ENCODE data around the gene SSR1.

The SSR1 gene

DNA sequence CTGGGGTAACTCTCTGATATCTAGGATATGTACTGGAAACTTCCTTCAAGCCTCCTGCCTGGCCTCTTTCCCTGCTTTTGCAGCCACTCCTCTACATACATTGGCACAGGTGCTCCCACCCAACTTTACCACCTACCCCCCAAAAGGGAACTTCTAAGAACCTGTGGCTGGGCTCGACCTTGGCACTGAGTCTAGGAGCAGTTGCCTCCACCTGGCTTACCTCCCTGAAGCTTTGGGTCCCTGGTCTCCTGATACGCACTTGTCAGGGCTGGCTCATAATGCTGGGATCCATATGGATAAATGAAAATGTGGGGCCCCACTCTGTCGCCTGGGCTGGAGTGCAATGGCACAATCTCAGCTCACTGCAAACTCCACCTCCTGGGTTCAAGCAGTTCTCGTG is 56.2 kb downstream of the SSR1 start:
- Histone ChIP-seq H3F3A (ENCODE audit: insufficient read depth, low read length) (no peaks in the 10 kb centered on the region), H3K79me2 (ENCODE audit: low read length) (no peaks in the 10 kb centered on the region), H3K36me3 (replicated peaks; ENCODE audit: insufficient read depth, low read length) (no peaks in the 10 kb centered on the region), H3K27ac (ENCODE audit: low read length) (no peak overlapping the region), H3K4me2 (ENCODE audit: low read depth, low read length) (no peak overlapping the region), H3K4me1 (ENCODE audit: low read length) (no peaks in the 10 kb centered on the region), H3K9ac (ENCODE audit: low read length) (no peak overlapping the region), H4K20me1 (ENCODE audit: insufficient read depth, low read length) (no peaks in the 10 kb centered on the region), H3K27me3 (replicated peaks; ENCODE audit: insufficient read depth, low read length) (peaks cover 11% of the 10 kb centered on the region), H2AFZ (ENCODE audit: low read length) (no peak overlapping the region), H3K4me3 (ENCODE audit: low read length) (no peak overlapping the region), H3K9me3 (replicated peaks; ENCODE audit: insufficient read depth, low read length) (no peaks in the 10 kb centered on the region), H3K9me2 (replicated peaks; ENCODE audit: insufficient read depth, low read length) (no peaks in the 10 kb centered on the region)
- no peak for DNase-seq
- no peak for TF ChIP-seq CTCF (IDR thresholded peaks at IDR 0.05; ENCODE audit: low read length)
- TF ChIP-seq EZH2phosphoT487 (IDR thresholded peaks at IDR 0.05; ENCODE audit: low read length) = no peak
- TF ChIP-seq EZH2 (optimal IDR thresholded peaks at IDR 0.05; ENCODE audit: low read depth, low read length) = no peak

GRCh38 chr6:7255918-7256317 is 57.1 kb downstream of the SSR1 start:
- H3K27me3 ChIP-seq (replicated peaks; ENCODE audit: insufficient read depth, low read length) = peaks cover 11% of the 10 kb centered on the region
- no peak overlapping the region for H3K4me3 ChIP-seq (ENCODE audit: low read length)
- H3K27ac ChIP-seq (ENCODE audit: low read length) = no peak overlapping the region
- H3K79me2 ChIP-seq (ENCODE audit: low read length) = no peaks in the 10 kb centered on the region
- H3K4me1 ChIP-seq (ENCODE audit: low read length) = no peaks in the 10 kb centered on the region
- no peak overlapping the region for H2AFZ ChIP-seq (ENCODE audit: low read length)
- no peak overlapping the region for H3K9ac ChIP-seq (ENCODE audit: low read length)
- TF ChIP-seq CTCF (IDR thresholded peaks at IDR 0.05; ENCODE audit: low read length) = no peak
- TF ChIP-seq EZH2 (optimal IDR thresholded peaks at IDR 0.05; ENCODE audit: low read depth, low read length) = no peak
- no peak for TF ChIP-seq EZH2phosphoT487 (IDR thresholded peaks at IDR 0.05; ENCODE audit: low read length)
- no peaks in the 10 kb centered on the region for H4K20me1 ChIP-seq (ENCODE audit: insufficient read depth, low read length)
- H3K36me3 ChIP-seq (replicated peaks; ENCODE audit: insufficient read depth, low read length) = no peaks in the 10 kb centered on the region
- DNase-seq = no peak
- H3K9me2 ChIP-seq (replicated peaks; ENCODE audit: insufficient read depth, low read length) = no peaks in the 10 kb centered on the region
- H3F3A ChIP-seq (ENCODE audit: insufficient read depth, low read length) = no peaks in the 10 kb centered on the region
- no peak overlapping the region for H3K4me2 ChIP-seq (ENCODE audit: low read depth, low read length)
- no peaks in the 10 kb centered on the region for H3K9me3 ChIP-seq (replicated peaks; ENCODE audit: insufficient read depth, low read length)

DNA sequence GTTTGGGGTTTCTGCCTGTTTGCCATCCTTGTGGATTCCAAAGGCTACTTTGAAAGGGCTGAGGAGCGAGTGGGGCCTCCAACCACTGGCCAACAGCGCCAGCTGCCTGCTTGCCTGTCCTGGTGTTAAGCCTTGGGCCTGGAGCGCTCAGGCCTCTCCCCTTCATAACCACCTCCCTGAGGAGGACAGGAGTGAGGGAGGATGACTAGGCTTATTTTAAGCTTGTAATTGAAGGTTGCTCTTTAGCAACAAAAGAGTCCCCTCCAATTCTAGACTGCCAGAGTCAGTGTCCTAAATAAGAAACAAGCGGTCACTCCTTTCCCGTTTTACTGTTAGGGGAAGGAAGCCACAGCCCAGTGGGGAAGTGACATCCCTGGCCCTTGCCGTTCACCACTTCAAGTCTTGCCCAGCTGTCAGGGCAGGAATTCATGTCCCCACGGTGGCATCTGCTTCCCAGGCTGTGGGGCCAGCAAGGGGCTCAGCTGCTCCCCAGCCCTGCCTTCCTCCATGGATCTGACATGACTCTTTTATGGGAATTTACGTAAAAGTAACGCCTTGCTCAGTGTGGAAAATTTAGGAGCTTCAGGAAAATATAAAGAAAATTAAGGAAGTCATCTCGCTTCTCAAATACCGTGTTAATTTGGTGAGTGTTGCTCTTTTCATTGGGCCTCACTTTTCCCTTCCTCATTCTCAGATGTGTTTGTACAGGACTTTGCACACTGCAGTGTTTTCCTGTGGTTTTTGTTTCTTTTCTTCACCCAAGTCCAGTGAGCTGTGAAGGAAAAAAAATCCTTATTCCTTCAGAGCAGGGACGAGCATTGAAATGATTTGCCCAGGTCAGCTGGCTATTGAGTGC is 57.8 kb downstream of the SSR1 start:
- Histone ChIP-seq H3K4me1 (ENCODE audit: low read length) (no peaks in the 10 kb centered on the region), H3K36me3 (replicated peaks; ENCODE audit: insufficient read depth, low read length) (no peaks in the 10 kb centered on the region), H3K79me2 (ENCODE audit: low read length) (no peaks in the 10 kb centered on the region), H3K9me3 (replicated peaks; ENCODE audit: insufficient read depth, low read length) (no peaks in the 10 kb centered on the region), H3K9me2 (replicated peaks; ENCODE audit: insufficient read depth, low read length) (no peaks in the 10 kb centered on the region), H3F3A (ENCODE audit: insufficient read depth, low read length) (no peaks in the 10 kb centered on the region), H3K27me3 (replicated peaks; ENCODE audit: insufficient read depth, low read length) (peaks cover 7% of the 10 kb centered on the region), H3K9ac (ENCODE audit: low read length) (no peak overlapping the region), H3K4me2 (ENCODE audit: low read depth, low read length) (no peak overlapping the region), H3K4me3 (ENCODE audit: low read length) (no peak overlapping the region), H4K20me1 (ENCODE audit: insufficient read depth, low read length) (no peaks in the 10 kb centered on the region), H3K27ac (ENCODE audit: low read length) (no peak overlapping the region), H2AFZ (ENCODE audit: low read length) (no peak overlapping the region)
- no peak for DNase-seq
- TF ChIP-seq CTCF (IDR thresholded peaks at IDR 0.05; ENCODE audit: low read length) (no peak), EZH2 (optimal IDR thresholded peaks at IDR 0.05; ENCODE audit: low read depth, low read length) (no peak), EZH2phosphoT487 (IDR thresholded peaks at IDR 0.05; ENCODE audit: low read length) (no peak)

All from MM.1S (cell line).